ENCODE measurements around the gene BCL11A.

Gene BCL11A

DNA sequence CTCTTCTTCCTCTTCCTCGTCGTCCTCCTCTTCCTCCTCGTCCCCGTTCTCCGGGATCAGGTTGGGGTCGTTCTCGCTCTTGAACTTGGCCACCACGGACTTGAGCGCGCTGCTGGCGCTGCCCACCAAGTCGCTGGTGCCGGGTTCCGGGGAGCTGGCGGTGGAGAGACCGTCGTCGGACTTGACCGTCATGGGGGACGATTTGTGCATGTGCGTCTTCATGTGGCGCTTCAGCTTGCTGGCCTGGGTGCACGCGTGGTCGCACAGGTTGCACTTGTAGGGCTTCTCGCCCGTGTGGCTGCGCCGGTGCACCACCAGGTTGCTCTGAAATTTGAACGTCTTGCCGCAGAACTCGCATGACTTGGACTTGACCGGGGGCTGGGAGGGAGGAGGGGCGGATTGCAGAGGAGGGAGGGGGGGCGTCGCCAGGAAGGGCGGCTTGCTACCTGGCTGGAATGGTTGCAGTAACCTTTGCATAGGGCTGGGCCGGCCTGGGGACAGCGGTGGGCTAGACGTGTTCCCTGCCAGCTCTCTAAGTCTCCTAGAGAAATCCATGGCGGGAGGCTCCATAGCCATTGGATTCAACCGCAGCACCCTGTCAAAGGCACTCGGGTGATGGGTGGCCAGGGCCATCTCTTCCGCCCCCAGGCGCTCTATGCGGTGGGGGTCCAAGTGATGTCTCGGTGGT is 91.9 kb downstream of the BCL11A start:
- no peak for DNase-seq (ENCODE audit: low read depth in 2 of 2)

DNA sequence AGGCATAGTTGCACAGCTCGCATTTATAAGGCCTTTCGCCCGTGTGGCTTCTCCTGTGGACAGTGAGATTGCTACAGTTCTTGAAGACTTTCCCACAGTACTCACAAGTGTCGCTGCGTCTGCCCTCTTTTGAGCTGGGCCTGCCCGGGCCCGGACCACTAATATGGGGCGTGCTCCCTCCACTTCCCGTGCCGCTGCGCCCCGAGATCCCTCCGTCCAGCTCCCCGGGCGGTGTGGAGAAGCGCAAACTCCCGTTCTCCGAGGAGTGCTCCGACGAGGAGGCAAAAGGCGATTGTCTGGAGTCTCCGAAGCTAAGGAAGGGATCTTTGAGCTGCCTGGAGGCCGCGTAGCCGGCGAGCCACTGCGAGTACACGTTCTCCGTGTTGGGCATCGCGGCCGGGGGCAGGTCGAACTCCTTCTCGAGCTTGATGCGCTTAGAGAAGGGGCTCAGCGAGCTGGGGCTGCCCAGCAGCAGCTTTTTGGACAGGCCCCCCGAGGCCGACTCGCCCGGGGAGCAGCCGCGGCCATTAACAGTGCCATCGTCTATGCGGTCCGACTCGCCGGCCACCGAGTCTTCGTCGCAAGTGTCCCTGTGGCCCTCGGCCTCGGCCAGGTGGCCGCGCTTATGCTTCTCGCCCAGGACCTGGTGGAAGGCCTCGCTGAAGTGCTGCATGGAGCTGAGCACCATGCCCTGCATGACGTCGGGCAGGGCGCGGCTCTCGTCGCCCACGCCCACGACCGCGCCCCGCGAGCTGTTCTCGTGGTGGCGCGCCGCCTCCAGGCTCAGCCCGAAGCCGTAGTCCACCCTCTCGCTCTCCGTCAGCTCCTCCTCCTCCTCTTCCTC is 92.7 kb downstream of the BCL11A start:
- no peak for DNase-seq (ENCODE audit: low read depth in 2 of 2)

DNA sequence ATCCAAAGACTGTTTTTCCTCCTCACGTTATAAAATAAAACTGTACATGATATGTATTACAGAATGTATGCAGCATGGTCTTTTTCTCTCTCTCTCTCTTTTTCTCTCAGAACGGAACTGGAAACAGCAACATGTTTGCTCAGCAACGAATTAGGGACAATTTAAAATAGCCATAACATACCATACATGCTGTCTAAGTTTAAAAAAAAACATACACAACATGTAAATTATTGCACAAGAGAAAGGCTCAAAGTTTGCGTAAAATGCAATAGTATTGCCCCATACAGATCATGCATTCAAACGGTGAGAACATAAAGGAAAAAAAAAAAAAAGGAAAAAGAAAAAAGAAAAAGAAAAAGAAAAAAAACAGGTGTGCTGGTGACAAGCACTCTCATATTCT is 93.6 kb downstream of the BCL11A start:
- DNase-seq (ENCODE audit: low read depth in 2 of 2): no peak

DNA sequence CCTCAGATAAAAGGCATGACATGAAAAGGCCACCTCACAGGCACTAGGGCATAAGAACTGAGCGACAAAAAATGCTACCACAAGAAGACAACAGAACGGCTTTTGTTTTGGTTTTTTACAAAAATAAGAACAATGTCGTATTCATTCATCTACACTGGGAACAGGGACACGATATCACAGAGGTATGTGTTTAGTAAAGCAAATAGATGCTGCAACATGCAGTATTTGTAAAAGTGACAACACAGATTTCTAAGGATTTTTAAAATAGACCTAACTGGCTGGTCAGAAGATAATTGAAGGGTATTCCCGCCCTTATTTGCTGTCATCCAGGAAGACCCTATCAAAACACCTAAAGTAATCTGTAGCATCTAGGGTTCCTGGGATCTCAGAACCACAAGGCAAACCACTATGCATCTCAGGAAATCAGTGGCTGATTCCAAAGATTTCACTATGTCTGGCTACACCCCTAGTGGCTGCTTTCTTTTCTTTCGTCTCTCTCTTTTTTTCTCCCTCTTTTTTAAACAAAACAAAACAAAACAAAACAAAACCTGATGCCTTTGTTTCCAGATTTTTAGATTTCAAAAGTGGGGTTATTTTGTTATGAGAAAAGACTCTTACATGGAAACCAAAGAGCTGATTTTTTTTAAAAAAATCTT is 97.2 kb downstream of the BCL11A start:
- no peak for DNase-seq (ENCODE audit: low read depth in 2 of 2)

DNA sequence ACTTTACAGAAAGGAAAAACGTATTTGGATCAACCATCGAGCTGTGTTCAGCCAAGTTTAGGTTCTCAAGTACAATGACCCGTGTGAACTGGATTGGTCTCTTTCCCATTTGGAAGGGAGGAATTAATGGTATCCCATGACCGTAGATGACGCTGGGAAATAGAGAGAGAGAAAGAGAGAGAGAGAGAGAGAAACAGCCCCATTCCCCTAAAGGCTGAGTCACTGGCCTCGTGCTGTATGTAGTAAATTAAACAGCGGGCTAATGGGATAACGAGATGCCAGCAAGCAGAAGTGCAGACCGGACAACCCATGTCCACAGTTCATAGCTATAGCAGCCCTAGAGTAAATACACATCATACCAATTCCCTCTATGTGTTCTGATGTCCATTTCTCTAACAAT is 99.6 kb downstream of the BCL11A start:
- no peak for DNase-seq (ENCODE audit: low read depth in 2 of 2)

DNA sequence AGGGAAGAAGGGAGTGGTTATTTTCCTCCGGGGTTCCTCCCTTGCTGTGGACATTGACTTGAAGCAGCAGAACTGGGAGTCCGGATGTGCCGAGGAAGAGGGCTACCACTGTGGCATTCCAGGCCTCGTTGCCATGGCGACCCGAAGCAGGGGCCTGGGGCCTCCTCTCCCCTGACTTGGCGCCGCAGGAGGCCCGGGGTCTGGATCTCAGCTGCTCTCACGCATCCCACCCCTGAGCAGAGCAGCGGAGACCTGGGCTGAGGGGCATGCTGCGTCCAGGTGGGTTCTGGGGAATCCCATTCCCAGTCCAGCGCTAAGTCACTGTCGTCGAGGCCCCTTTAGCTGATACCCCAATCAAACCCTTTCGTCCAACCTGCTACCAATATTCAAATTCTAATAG is 100.2 kb downstream of the BCL11A start:
- DNase-seq (ENCODE audit: low read depth in 2 of 2): no peak

DNA sequence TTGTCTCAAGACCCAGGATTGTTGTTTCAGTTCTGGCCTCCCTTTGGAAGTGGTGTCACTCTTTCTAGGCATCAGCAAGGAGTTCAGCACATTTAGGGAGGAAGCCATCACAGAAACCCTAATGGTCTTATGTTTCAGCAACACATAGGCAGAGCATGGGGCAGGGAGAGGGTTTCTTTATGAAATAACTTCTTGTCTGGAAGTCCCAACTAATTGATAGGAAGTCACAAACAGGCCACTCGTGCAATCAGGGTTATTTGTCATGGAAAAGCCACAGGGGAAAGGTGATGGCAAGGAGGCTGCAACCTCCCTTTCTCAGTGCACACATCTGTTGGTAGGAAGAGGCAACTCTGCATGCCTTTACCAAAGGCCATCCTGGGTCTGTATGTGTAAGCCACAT is 103.0 kb downstream of the BCL11A start:
- no peak for DNase-seq (ENCODE audit: low read depth in 2 of 2)

DNA sequence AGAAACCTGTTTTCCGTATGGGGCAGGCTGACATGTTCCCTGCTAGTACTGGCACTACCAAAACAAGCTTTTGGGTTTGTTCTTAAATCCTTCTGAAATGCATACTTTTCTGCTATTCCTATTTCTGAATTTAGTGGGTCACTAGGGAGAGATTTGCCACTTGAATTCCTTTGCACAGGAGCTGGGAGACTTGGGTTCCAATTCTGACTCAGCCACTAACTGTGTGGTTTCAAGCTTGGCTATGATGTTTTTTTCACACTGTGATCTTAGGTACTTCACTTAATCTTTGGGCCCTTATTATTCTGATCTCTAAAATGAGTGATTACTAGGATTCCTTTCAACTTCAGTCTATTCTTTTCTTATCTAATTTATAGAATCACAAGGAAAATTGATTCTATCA is 105.5 kb downstream of the BCL11A start:
- DNase-seq (ENCODE audit: low read depth in 2 of 2): no peak

DNA sequence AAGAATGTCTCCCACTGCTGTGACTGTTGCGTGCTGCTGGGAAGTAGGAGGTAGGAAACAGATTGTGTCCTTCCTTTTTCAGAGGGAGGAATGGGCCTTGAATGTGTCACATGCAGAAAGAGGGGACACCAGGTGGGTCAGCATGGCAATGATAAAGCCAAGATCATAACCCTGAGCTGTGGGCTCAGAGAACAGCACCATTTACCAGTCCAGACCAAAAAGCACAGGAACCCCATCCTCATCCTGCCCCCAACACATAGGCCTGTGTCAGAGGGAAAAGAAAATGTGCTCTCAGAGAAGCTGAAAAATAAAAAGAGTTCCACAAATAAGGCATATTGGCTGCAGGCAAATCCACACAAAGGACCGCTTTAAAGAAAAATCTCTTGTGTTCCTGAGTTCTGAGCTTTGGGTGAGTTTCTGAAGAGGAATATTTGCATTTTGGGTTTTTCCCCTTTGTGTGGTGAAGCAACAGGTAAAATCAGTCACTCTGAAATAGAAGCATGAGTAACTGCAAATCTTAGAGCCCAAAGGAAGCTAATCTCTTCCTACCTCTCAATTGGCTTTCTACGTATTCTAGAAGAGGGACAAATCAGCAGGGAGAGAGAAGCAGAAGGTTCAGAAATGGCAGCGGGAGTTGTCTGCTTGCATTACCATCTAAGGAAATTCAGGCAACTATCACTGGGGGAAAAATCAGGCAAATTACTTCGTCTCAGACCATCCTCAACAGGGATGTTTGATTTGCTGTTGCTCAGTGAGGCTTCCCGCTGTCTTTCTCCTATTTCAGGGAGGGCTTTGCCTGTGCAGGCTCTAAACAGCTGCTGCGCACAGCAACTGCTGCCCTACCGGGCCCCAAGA is 106.8 kb downstream of the BCL11A start:
- DNase-seq (ENCODE audit: low read depth in 2 of 2): no peak

DNA sequence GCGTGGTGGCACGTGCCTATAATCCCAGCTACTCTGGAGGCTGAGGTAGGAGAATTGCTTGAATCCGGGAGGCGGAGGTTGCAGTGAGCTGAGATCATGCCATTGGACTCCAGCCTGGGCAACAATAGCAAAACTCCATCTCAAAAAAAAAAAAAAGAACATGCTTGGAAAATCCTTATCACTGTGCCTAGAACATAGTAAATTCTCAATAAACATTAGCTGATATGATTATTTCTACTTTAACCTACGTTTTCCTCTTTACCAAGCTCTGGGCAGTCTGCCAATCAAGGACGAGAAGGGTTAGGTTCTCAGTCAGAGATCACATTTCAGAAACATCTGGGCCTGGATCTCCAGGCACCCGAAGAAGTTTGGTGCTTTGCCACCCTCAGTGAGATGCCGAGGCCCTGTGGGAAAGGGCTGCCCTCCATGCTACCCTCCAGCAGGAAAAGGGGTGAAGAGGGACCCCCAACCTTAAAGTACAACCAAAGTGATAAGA is 107.7 kb downstream of the BCL11A start:
- no peak for DNase-seq (ENCODE audit: low read depth in 2 of 2)

DNA sequence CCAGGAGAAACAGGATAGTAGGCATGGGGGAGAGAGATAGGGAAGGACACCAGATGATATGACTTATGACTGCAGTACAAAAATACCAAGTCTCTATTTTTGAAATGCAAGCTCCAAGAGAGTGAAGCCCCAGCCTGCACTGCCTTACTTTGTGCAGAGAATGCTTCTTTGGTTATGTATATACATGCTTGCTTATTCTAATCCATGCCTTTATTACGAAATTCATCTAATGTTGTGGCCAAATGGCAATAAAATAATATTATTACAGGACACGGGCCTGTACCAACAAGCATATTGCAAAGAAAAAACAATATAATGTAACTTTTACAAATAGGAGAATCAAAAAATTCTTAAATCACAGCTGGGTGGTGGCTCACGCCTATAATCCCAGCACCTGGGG is 110.8 kb downstream of the BCL11A start:
- DNase-seq (ENCODE audit: low read depth in 2 of 2): no peak

DNA sequence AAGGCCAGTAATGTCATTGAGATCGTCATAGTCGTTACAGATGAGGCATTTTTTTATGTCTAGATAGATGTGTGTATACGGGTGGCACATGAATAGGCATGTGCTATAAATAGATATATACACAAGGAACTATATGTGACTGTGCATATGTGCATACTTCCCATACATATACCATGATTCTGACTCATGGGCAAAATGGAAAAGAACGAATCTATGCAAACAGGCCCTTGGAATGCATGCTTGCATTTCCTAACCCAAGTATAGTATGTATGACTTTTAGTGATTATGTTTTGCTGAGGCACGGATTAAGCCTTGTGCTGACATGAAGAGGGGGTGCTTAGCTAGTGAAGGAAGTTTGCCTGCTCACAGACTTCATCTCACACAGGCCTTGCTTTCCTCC is 111.7 kb downstream of the BCL11A start:
- DNase-seq (ENCODE audit: low read depth in 2 of 2): no peak

DNA sequence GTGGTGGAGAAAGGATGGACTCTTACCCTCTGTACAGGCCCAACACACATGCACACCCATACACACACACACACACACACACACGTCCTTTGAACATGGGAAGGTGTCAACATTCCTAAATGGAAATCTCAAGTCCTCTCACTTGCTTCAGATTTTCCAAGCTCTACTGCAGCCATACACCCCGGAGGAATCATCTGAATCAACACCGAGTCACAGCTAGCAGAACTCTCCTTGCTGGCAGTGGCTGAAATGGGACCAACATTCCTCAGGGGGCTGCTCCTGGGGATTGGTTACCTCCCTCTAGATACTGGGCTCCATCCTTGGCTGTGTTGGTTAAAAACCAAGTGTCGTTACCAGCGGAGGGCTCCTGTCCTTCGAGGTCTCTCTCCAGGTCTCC is 112.7 kb downstream of the BCL11A start:
- no peak for DNase-seq (ENCODE audit: low read depth in 2 of 2)

DNA sequence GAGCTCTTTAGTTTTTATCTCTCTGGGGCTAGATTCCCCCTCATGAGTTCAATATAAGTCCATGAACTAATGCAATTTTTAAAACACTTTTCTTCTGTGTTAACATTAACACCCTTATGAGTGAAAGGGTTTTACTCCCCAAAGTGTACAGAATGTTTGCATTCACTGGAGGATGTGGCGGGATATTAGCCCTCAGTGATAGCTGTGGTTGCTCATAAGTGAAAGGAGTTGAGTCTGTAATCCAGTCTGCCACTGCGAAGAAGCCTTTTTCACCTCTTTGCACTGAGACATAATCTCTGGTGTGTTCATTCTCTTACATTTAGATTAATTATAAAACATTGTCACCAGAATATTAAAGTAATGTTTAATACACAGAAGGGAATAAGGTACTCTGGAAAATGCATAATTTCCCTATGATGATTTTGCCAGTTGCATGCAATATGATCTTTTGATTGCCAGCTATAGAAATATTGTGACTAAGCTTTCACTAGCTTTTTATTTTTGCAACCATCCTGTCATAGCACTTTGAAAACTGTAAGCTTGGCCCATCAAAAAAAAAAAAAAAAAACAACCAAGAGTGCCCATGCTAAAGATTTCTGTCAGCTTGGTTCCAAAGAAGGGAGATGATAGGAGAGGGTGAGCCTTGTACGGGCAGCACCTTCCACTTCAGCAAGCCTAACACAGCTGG is 113.2 kb downstream of the BCL11A start:
- no peak for DNase-seq (ENCODE audit: low read depth in 2 of 2)

DNA sequence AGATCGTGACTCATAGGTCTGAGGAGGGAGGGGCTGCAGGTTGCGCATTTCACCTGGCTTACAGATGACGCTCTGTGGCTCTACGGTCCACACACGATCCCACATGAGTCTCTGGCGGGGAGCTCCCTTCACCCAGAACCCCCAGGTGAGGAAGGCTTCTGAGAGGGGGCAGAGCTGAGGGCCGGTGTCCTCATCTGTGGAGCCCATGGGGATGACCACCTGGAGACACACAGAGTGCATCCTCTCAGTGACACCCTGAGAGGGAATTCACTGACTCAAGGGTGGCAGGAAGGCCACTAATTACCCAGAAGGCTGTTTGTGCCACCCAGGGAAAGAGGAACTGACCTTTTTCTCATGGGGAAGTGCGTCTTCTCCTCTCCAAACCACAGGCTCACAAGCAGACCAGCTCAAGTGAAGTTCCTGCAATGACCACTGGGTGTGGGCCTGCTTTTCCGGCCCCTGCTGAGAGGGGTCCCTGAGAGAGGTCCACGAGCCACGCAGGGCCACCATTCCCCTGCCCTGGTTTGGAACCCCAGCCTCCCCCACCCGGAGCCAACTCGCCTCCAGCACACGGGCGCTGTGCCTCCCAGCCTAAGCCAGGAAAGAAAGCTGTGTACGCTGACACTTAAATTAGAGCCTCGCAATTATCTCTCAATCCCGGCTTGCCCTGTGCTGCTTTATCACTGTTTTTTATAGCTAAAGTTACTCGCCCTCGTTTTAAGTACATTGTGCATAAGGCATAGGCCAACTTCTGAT is 114.1 kb downstream of the BCL11A start:
- DNase-seq (ENCODE audit: low read depth in 2 of 2): no peak

DNA sequence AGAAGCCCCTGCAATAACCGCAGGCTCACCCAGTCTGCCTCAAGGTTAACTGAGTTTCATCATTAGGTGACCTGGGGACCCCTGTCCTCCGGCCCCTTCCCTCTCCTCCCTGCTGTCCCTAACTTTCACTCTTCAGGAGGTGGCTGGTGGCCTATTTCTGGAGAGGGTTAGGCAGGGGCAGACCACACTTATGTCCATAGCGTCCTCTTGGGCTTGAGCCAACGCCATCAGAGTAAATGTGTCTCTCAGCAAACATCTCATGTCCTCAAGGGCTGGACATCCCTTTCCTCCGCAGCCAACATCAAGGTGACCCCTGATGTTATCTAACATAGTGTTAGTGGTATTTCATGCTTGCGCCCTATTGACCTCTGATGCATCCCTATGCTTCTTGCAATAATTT is 114.8 kb downstream of the BCL11A start:
- no peak for DNase-seq (ENCODE audit: low read depth in 2 of 2)

DNA sequence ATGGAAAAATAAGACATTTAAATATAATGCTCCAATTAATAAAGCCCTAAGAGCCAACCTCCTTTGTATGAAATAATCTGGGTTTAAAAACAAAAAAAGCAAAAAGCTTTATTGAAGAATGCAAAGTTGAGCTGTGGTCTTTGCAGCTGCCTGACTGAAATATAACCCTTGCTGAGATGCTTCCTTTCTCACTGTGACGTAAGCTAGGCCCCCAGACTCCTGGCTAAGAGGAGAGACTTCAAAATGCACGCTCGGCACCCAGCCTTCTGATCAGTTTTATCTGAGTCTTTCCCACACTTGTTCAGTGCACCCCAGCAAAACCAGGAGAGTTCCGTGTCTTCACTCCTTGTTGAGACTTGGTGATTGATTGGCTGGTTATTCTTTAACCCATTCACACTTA is 115.3 kb downstream of the BCL11A start:
- DNase-seq (ENCODE audit: low read depth in 2 of 2): no peak

DNA sequence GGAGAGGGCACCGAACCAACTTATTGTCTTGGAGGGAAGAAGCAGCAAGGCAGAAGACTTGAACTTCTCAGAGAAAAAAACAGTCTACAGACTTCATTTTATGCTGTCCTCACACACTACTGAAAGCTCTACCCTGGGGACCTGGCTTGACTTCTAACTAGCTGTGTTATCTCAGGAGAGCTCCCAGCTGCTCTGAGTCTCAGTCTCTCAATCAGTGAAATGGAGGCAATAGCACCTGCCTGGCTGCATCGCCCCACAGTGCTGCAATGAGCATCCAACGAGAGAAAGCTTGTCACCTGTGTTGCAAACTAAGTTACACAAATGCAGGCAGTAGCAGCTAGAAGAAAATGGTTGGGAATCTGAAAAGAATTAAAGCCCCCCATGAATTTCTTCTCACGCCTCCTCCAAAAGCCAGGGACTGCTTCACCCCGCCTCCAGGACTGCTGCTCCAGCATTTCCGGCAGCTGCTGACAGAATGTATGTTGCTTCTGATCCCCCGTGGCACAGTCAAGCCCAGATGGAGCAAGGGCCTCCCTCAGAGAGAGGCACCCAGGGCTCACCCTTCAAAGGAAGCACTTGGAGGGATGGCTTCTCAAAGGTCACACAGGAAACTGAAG is 116.3 kb downstream of the BCL11A start:
- DNase-seq (ENCODE audit: low read depth in 2 of 2): no peak

DNA sequence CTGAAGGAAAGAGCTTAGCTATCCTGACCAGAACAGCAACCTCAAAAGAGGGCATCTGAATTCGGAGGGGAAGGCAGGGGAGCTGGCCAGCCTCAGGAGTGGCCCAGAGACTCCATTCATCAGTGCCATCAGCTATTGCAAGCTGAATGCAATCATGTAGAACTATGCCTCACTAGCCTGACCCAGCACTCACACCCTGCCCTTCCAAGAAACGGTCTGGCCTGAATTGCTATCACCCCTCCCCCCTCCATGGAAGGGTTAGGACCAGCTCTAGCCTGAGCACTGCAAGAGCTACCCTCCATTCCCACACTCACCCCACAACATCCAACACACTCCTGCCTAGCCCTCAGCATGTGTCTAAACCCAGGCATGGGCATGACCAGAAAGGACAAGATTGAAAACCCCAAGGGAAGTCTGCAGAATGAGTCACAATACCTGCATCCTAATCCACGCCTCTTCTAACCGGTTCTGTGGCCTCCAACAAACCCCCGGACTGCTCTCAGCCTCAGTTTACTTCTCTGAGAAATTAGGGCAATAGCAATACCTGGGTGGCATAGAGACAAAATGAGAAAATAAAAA is 120.3 kb downstream of the BCL11A start:
- DNase-seq (ENCODE audit: low read depth in 2 of 2): no peak
